ENCODE data around the gene ENTHD1.

DNA sequence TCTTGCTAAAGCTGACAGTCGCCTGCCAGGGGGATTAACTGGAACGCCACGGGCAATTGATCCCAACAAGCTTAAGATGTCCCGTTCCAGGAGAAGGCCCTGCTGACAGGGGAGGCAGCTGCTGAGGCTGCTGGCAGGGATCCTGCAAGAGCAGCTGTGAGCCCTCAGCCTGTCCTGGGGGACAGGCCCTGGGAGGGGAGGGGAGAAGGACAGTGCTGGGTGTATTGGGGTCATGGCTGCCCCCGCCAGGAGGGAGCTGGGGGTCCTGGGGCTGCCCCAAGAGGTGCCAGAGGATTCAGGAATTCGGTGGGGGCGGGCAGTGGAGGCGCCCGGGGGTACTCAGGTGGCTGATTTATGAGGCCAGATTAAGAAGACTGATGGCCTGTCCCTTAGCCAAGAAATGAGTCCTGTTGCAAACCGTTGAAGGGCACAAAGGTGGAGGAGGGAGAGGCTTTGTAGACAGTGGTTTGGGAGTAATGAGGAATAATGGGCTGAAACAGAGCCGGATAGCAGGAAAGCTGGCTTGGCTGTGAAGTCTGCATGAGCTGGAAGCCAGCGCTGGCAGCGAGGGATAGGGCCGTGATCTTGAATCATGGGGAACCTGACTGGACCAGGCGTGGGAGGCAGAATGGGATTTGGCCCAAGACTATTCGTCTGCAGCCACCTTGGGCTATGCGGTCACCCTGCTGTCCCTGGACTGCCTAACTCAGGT lies 189.5 kb downstream of the ENTHD1 start:
- TF ChIP-seq GATA2 (IDR thresholded peaks at IDR 0.05; ENCODE audit: low read depth, low read length) (no peak), GATA3 (IDR thresholded peaks at IDR 0.05; ENCODE audit: low read depth, low read length) (no peak)
